ENCODE measurements around the gene DSE. TPM values are rescaled to one million over a fixed set of nuclear protein-coding genes. Genes with fewer than 3 reads are reported as not detected.

DSE gene
- total RNA-seq, 4 donors from 2014 or later, result 29.0 to 50.4 (median 38.7) TPM

- no peak for DNase-seq (ENCODE audit: low spot score in 2 of 2)
- 58 to 59% methylated on average over 5 of the region's 5 CpGs for WGBS, 2 donors
- H3K4me3 ChIP-seq (ENCODE audit: low read depth, poor library complexity, severe bottlenecking), result no peak overlapping the region
- intact Hi-C loops (cut with DNase I; ENCODE audit: low total_unique reads), result no loop called here
- TF ChIP-seq CTCF (IDR thresholded peaks at IDR 0.05), result no peak
- no peak for TF ChIP-seq POLR2A (IDR thresholded peaks at IDR 0.05)
Observed at GRCh38 chr6:116485559-116486184, 114.9 kb downstream of the DSE start.

- intact Hi-C loops (cut with DNase I; ENCODE audit: low total_unique reads), result no loop called here
- WGBS, 2 donors, result 55 to 76% methylated on average over 1 of the region's 1 CpG
Observed at GRCh38 chr6:116491610-116492330, 121.0 kb downstream of the DSE start.

GRCh38 chr6:116492331-116493067 is 121.8 kb downstream of the DSE start:
- 74 to 84% methylated on average over 6 of the region's 6 CpGs for WGBS, 2 donors
- DNase-seq (ENCODE audit: low spot score in 2 of 2), result no peak
- H3K4me3 ChIP-seq (ENCODE audit: low read depth, poor library complexity, severe bottlenecking), result no peak overlapping the region
- TF ChIP-seq POLR2A (IDR thresholded peaks at IDR 0.05) (no peak), CTCF (IDR thresholded peaks at IDR 0.05) (no peak)
- intact Hi-C loops (cut with DNase I; ENCODE audit: low total_unique reads), result no loop called here

More at GRCh38 chr6:116491610-116492330, 121.0 kb downstream of the DSE start:
- no peak overlapping the region for H3K4me3 ChIP-seq (ENCODE audit: low read depth, poor library complexity, severe bottlenecking)
- no peak for TF ChIP-seq POLR2A (IDR thresholded peaks at IDR 0.05)
- DNase-seq (ENCODE audit: low spot score in 2 of 2), result no peak

Other genes starting within 250 kb of the DSE start
- gene COL10A1, start 244.8 kb upstream of the DSE start, total RNA-seq, result under 1 TPM in 1 of 4 donors, not detected in 3; 0.23 TPM
- gene TSPYL4, start 116.9 kb upstream of the DSE start, total RNA-seq, result 10 to 100 TPM in 3 of 4 donors, 1 to 10 TPM in 1; 9.5 to 17.6 (median 15.7) TPM
- gene TSPYL1, start 91.0 kb upstream of the DSE start, total RNA-seq, result 10 to 100 TPM; 57.2 to 75.3 (median 65.6) TPM
- 1 to 10 TPM in 2 of 4 donors, under 1 TPM in 1, not detected in 1; 0.65 to 3.3 (median 2.6) TPM for gene CALHM6, start 90.4 kb downstream of the DSE start, total RNA-seq
- 1 to 10 TPM in 3 of 4 donors, under 1 TPM in 1; 0.34 to 3.9 (median 1.7) TPM for gene CALHM5, start 140.7 kb downstream of the DSE start, total RNA-seq
- not detected for gene TRAPPC3L, start 174.7 kb downstream of the DSE start, total RNA-seq
- gene CALHM4, start 182.8 kb downstream of the DSE start, total RNA-seq, result 1 to 10 TPM in 1 of 4 donors, not detected in 3; 4.5 TPM
- gene RWDD1, start 200.6 kb downstream of the DSE start, total RNA-seq, result 10 to 100 TPM; 21.9 to 37.1 (median 30.5) TPM
- gene RSPH4A, start 245.5 kb downstream of the DSE start, total RNA-seq, result under 1 TPM in 3 of 4 donors, not detected in 1; 0.19 to 0.68 (median 0.34) TPM